Measurements from ENCODE around the gene C19orf38.

Gene C19orf38, protein sequence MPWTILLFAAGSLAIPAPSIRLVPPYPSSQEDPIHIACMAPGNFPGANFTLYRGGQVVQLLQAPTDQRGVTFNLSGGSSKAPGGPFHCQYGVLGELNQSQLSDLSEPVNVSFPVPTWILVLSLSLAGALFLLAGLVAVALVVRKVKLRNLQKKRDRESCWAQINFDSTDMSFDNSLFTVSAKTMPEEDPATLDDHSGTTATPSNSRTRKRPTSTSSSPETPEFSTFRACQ

DNA sequence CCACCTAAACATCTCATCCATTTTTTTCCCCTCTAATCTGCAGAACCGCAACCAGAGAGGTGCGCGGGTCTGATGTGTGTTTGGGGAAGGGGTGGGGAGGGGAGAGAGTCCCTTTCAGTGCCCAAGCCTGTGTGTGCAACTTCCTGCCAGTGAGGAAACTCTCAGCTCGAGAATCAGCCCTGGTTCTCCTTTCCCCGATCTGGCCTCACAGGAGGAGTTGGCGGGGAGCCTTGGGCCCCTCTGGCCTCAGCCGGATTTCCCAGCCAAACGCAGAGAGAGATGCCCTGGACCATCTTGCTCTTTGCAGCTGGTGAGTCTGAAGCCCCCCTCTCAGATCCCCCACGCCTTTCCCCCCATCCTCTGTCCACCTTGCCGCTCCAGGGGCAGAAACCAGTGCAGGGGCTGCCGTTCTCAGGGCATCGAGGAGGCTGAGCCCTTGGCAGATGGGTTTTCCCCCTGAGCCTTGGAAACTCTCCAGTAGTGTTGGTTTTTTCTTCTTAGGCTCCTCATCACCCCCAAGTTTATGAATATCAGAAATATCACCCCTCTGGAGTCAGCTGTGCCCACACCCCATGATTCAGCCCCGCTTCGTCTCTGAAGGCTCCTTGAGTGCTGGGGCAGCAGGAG lies at the start of gene C19orf38:
Gene C19orf38 (plus strand): TSS at position 186 of the 627 bp plus-strand sequence. CDS start 94 bp downstream, at position 280.
- DNase-seq: no peak

DNA sequence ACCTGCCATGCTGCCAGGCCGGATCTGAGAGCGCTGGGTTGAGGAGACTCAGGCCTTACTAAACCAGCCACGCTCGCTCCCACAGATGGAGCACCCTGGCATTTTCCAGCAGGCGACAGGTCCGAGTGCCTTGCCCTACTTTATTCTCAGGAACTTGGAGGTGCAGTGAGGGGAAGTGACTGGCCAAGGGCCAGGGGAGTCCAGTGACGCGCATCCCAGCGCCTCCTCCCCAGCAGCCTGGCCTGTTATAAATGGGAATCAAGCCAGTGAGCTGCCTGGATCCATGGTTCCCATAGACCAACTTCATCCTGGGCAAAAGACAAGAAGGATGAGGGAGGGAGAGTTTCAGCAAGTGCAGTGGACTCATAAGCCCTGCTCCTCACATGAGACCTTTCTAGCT lies 47.7 kb upstream of the C19orf38 start:
- DNase-seq: no peak

DNA sequence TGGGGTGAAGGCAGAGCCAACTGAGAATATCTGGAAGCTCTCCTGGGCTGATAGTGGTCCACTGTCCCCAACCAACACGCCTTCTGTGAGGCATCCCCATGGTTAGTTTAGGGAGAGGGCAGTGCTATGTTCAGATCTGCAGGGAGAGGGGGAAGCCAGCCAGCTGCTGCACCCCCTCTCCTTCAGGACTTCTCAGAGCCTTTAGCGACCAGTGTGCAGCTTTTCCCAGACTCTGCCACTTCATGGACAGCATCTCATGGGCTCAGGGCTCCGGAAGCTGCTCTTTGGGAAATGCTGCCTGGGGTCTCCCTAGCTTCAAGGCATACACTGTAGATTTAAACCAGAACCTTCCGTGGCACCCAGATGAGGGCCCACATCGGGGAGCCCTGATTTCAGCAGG lies 45.7 kb upstream of the C19orf38 start:
- DNase-seq: no peak

GRCh38 chr19:10803252-10803651 lies 45.0 kb upstream of the C19orf38 start:
- no peak for DNase-seq

DNA sequence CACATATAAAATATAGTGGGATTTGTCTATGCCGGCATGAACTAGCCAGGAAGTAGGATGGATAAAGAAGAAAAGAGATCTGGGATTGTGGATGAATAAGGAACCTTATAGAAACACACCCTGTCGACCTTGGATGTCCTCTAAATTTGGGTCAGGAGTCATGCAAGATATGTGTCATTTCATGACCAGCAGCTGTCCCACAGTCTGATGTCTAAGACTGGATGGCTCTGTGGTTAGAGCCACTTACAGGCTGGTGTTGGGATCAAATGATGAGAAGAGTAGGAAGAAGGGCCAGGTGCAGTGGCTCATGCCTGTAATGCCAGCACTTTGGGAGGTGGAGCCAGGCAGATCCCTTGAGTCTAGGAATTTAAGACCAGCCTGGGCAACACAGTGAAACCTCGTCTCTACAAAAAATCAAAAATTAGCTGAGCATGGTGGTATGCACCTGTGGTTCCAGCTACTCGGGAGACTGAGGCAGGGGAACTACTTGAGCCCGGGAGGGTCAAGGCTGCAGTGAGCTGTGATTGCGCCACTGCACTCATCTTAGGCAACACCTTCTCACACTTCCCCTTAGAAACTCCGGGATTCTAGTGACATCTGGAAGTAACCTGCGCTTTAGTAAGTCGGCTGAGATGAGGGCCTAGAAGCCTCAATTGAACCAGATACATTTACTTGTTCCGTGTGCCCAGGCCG lies 43.0 kb upstream of the C19orf38 start:
- no peak for DNase-seq

DNA sequence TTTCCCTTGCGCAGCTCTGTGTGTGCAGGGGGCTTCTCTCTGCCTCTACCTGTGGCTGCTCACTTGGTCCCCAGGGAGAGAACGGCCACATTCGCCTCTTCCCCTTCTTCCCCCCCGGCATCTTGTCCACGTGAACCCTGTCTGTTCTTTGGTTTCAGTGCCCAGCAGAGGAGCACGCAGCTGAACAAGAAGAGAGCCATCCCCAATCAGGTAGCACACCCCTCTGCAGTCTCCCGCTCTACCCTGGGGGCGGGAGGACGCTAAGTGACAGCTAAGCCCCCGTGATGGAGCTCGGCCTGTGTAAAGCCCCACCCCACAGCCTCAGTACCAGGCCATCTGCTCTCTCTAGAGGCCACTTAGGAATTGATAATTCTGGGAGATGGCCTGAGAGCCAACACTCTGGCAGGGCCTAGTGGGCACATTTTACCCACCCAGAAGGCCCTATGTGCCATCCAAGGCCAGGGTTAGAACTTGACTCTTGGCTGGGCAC lies 42.4 kb upstream of the C19orf38 start:
- DNase-seq: no peak

DNA sequence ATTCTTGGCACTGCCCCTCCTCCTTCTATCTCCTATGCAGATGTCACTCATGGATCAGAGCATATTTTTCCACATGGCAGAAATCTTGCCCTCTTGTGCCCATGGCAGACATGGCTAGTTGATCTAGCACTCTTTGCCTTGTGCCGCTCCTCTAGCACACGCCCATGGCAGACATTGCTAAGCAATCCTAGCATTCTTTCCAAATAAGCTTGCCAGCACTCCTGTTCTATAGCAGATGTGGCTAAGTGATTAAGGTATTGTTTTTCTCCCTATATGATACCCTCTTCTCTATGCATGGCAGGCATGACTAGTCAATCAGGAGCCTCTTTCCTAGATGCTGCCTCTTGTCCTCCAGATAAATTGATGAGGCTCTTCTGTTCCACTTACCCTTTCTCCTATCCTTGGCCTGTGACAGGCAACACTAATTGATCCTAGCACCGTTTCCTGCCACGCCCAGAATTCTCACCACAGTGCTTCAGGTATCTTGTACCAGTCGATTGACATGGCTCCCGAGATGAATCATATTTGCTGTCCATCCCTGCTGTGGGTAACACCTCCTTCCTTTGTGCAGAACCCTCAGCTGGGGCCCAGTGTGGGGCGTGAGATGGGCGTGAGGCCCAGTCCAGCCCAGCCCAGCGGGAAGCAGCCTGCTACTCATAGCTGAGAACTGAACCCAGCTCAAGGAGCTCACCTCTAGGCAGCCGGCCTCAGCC lies 39.1 kb upstream of the C19orf38 start:
- DNase-seq: no peak

DNA sequence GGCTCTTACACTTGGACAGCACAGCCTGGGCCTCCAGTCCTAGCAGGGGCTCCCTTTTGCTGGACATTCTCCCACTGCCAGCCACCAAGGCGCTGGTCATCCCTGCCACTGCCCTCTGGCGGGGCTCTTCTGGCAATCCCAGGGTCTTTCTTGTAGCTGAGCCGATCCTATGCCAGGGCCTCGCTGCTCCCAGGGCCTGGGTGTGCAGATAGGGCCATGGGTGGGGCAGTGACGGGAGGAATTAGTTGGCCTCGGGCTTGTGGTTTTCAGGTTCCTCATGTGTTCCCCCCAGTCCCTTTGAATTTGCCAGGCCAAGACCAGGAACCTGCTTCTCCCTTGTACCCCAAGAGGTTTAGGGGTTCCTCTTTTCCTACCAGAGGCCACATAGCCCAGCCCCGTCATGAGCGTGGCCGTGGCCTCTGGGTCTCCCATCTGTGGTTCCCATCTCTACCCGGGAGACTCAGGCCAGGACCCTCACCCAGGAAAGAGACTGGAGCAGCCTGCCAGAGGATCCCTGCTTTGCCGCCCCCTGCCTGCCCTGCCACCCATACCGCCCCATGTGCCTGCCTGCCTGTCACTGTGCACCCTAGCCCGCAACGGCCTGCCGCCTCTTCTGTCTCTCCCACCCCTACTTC lies 38.4 kb upstream of the C19orf38 start:
- no peak for DNase-seq

- no peak for DNase-seq
Observed at GRCh38 chr19:10811391-10812111, 36.7 kb upstream of the C19orf38 start.

DNA sequence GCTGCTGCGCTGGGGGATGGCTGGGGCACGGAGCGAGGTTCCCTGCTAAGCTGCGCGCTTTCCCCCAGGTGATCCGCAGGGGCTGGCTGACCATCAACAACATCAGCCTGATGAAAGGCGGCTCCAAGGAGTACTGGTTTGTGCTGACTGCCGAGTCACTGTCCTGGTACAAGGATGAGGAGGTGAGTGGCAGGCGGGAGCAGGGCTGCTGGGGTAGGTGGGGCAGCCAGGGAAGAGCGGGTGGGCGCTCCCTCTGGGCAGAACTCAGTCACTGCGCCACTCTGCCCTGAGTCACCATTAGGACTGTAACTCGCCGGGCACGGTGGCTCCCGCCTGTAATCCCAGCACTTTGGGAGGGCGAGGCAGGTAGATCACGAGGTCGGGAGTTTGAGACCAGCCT lies 36.0 kb upstream of the C19orf38 start:
- DNase-seq: no peak

DNA sequence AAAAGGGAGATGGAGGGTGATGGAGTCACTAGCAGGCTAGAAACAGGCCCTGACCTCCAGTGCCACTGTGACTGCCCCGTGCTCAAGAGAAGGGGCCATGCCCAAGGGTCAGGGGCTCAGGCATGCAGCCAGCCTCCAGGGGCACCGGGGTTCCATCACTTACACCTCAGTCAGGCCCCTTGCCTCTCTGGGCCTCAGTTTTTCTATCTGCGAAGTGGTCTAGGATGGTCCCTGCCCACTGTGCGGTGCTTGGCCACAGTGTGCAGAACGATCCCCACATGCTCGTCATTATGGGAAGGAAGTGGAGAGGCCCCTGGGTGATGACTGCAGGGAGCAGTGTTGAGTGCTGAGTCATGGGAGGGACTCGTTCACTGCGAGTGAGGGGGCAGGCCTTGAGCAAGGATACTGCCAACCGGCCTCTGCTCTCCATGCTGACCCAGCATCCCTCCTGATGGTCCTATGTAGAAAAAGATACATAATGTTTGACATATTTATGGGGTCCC lies 35.3 kb upstream of the C19orf38 start:
- DNase-seq: no peak

- DNase-seq: no peak
Observed at GRCh38 chr19:10815007-10815536, 33.1 kb upstream of the C19orf38 start.

DNA sequence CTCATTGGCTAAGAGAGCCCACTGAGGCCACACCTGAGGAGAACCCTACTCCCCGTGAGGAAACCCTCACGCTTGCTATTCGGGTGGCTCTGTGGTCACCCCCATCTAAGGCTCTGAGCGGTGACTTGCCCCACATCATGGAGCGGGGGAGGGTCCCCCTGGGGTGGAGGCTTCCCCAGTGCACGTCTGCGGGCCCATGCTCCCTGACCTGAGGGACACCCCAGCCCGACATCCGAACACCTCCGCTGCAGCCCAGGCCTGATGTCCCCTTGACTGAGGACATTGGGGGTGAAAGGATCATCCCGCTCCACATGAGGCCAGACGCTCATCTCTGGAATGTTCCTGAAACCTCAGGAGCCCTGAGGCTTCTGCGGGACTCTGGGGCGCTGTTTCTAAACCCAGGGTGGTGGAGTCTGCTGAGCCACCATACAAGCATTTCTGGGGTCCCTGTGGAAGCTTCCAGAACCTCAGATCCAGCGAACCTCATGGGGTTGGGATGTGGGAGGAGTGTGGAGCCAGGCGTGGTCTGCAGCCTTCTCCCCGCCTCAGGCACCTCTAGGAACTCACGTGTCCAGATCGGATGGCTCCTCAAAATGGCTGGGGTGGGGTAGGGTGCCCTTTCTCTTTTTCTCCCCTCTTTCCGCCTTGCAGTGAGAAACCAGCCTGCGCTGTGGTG lies 32.1 kb upstream of the C19orf38 start:
- no peak for DNase-seq

GRCh38 chr19:10816691-10817090 lies 31.5 kb upstream of the C19orf38 start:
- DNase-seq: no peak

DNA sequence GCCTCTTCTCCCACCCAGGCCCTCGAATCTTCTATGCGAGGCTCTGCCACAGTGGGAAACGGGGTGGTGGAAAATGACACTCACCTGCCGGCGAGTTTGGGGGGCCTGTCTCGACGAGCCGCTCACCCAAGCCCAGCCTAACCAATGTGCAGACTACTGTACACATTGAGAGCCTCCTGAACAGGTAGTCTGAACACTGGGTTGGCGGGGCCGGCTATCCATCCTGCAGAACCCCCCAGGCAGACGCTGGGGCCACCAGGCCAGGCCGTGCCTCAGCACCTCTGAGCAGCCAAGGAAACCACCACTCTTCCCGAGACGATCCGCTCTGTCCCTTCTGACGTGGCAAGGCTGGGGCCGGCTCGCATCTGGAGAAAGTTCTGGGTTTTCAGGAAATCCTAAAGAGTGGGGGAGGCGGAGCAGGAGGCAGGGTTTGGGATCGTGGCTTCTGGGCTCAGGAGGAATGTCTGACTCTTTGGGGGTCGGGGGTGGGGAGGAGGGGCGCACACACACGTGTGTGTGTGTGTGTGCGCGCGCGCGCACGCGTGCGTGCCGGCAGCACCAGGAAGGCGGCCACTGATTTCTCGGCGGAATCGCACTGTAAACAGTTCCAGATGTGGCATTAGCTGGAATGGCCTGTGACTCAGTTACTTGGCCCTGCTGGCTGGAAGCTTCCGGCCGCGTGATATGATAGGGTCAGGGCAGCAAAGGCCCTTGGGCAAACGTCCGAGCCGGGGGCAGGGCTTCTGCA lies 30.8 kb upstream of the C19orf38 start:
- no peak for DNase-seq

- no peak for DNase-seq
Observed at GRCh38 chr19:10818301-10819123, 29.7 kb upstream of the C19orf38 start.

DNA sequence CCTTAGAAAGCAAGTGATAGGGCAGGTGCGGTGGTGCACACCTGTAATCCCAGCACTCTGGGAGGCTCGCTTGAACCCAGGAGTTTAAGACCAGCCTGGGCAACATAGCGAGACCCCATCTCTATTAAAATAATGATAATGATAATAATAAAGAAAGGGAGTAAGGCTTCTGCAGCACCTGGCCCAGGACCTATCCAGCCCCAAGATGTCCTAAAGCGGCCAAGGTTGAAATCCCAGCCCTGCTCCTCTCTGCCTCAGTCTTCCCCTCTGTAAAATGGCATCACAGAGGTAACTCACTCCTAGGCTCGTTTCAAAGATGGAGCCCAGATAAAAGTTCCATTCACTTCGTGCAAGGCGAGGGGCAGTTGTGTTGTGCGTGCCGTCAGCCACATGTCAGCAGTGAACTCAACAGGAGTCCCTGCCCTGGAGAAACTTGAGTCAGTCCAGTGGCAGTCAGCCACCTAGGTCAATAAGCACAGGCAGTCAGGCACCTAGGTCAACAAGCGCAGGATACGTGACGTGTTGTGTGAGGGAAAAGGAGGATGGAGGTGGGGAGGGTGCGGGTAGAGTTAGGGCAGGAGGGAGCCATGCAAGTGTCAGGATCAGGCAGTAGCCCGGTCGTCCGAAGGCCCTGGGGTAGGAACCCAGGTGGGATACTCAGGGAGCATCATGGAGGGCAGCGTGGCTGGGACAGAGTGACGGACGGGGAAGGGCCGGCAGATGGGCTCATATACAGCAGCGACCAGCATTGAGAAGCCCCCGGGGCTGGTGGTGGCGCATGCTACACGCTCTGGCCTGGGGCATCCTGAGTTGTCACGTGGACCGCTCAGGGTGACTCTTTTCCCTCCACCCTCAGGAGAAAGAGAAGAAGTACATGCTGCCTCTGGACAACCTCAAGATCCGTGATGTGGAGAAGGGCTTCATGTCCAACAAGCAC lies 28.8 kb upstream of the C19orf38 start:
- no peak for DNase-seq

GRCh38 chr19:10820173-10820572 lies 28.0 kb upstream of the C19orf38 start:
- no peak for DNase-seq

All from stimulated activated CD4-positive, alpha-beta T cell treated with anti-CD3 and anti-CD28 coated beads, Interleukin-12 subunit alpha, Interleukin-12 subunit beta, amount 100 ng/mL, for 4 hours (primary cell).